PC-9 (cell line): ENCODE results near the gene MTRF1. TPM values are rescaled to one million over a fixed set of nuclear protein-coding genes. Genes with fewer than 3 reads are reported as not detected.

Source experiments
- BruUV-seq: library from RNA; stranded (reverse); fragments of 400-500 nt; replicated peaks from 2 replicates; lab custom pipeline; 2021; lab: Mats Ljungman, UMichigan
- CTCF ChIA-PET: fragments of 300-600 bp; sonication (Branson Sonifier 250); formaldehyde crosslinking; loops from one replicate; lab custom pipeline; 2022; ENCODE audit warnings: antibody characterized with exemption; lab: Charles Lee
- POLR2A ChIA-PET: fragments of 300-600 bp; sonication (Branson Sonifier 250); formaldehyde crosslinking; loops from one replicate; lab custom pipeline; 2022; ENCODE audit warnings: antibody characterized with exemption; ENCODE audit not compliant: unreplicated experiment; lab: Charles Lee
- DNase-seq, 2 experiments: peaks; one replicate each; pipeline versions ENCODE4 v3.0.0 to v3.0.0-alpha.2; 2015 to 2022; ENCODE audit warnings: mixed read lengths in 1 of 2
- H2AFZ ChIP-seq: fragments of 200-600 bp; sonication (generic); 2 replicates; pipeline ENCODE4 v1.8.1; 2017; ENCODE audit warnings: antibody characterized with exemption
- H3F3A ChIP-seq: fragments of 200-600 bp; sonication (generic); 2 replicates; pipeline ENCODE4 v1.8.1; 2017; ENCODE audit warnings: antibody characterized with exemption, mild to moderate bottlenecking, low read depth; ENCODE audit not compliant: insufficient read depth
- H3K27ac ChIP-seq: fragments of 200-600 bp; sonication (generic); 2 replicates; pipeline ENCODE4 v1.6.1; 2016; ENCODE audit warnings: mixed run types
- H3K27me3 ChIP-seq: fragments of 200-600 bp; sonication (generic); 2 replicates; pipeline ENCODE4 v1.6.1; 2016; ENCODE audit warnings: low read depth, mixed run types; ENCODE audit not compliant: insufficient read depth
- H3K36me3 ChIP-seq: fragments of 200-600 bp; sonication (generic); 2 replicates; pipeline ENCODE4 v1.6.1; 2016; ENCODE audit warnings: low read depth, mixed run types
- H3K4me1 ChIP-seq: fragments of 200-600 bp; sonication (generic); replicated peaks from 2 replicates; pipeline ENCODE4 v1.6.1; 2016; ENCODE audit warnings: mixed run types; ENCODE audit not compliant: insufficient read depth
- H3K4me2 ChIP-seq: fragments of 200-600 bp; sonication (generic); 2 replicates; pipeline ENCODE4 v1.6.1; 2017; ENCODE audit warnings: mixed run types
- H3K4me3 ChIP-seq: fragments of 200-600 bp; sonication (generic); 2 replicates; pipeline ENCODE4 v1.6.1; 2016; ENCODE audit warnings: mixed run types
- H3K79me2 ChIP-seq: fragments of 200-600 bp; sonication (generic); 2 replicates; pipeline ENCODE4 v1.6.1; 2017; ENCODE audit warnings: low read depth, mixed run types
- H3K9me2 ChIP-seq: fragments of 200-600 bp; sonication (generic); 2 replicates; pipeline ENCODE4 v1.8.1; 2017; ENCODE audit warnings: mild to moderate bottlenecking; ENCODE audit not compliant: insufficient read depth
- H3K9me3 ChIP-seq: fragments of 200-600 bp; sonication (generic); 2 replicates; pipeline ENCODE4 v1.8.1; 2016; ENCODE audit warnings: low read depth; ENCODE audit not compliant: insufficient read depth
- H4K20me1 ChIP-seq: fragments of 200-600 bp; sonication (generic); 2 replicates; pipeline ENCODE4 v1.8.1; 2017; ENCODE audit not compliant: insufficient read depth
- EZH2 ChIP-seq: fragments of 200-600 bp; sonication (generic); IDR thresholded peaks from 2 replicates; pipeline ENCODE4 v1.8.0; 2017; ENCODE audit warnings: antibody characterized with exemption, low read depth
- intact Hi-C: fragments of 100-400 bp; cut with micrococcal nuclease; formaldehyde crosslinking; loops from one replicate; pipeline ENCODE4 v1.10.0; 2022; ENCODE audit not compliant: unreplicated experiment
- total RNA-seq: library from RNA; stranded (reverse); gene quantifications from 2 replicates; pipeline ENCODE4 v1.2.3, GENCODE V29; 2021
- TF ChIP-seq, protein P1 (sequence below): fragments of 200-600 bp; sonication (generic); conservative IDR thresholded peaks from 2 replicates; pipeline ENCODE4 v1.6.1; 2017; ENCODE audit warnings: mixed run types, antibody characterized with exemption, mild to moderate bottlenecking, moderate library complexity

The MTRF1 gene
- total RNA-seq, 1 experiment from 2014 or later, result 15.8 TPM

DNA sequence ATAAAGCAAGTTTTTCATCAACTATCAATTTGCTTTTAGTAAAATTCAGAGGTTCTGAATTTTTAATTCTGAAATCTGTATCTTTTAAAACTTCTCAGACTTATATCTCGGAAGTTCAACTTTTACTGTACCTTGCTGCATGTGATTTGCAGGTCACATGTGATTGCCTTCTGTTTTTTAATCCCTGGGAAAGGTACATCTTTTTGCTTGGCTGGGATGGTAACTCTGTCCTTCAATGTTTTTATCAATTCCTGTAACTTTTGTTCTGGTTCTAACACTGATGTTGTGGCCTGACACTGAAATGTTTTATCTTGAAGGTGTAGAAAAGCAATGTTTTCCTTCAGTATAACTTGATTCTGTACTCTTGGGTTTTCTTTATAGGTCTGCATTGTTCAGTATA is 31.5 kb upstream of the MTRF1 start:
- no TSS peak for BruUV-seq
- DNase-seq, result no peak
- Histone ChIP-seq H3K4me2 (no peak overlapping the region), H3K27me3 (no peaks in the 10 kb centered on the region), H3K9me2 (no peaks in the 10 kb centered on the region), H3K79me2 (no peaks in the 10 kb centered on the region), H3F3A (no peaks in the 10 kb centered on the region), H3K36me3 (no peaks in the 10 kb centered on the region), H3K4me3 (no peak overlapping the region), H4K20me1 (no peaks in the 10 kb centered on the region), H3K9me3 (no peaks in the 10 kb centered on the region), H3K4me1 (no peaks in the 10 kb centered on the region), H2AFZ (no peak overlapping the region), H3K27ac (no peak overlapping the region)
- ChIA-PET CTCF (no interaction called here), POLR2A (no interaction called here)
- TF ChIP-seq, protein P1, sequence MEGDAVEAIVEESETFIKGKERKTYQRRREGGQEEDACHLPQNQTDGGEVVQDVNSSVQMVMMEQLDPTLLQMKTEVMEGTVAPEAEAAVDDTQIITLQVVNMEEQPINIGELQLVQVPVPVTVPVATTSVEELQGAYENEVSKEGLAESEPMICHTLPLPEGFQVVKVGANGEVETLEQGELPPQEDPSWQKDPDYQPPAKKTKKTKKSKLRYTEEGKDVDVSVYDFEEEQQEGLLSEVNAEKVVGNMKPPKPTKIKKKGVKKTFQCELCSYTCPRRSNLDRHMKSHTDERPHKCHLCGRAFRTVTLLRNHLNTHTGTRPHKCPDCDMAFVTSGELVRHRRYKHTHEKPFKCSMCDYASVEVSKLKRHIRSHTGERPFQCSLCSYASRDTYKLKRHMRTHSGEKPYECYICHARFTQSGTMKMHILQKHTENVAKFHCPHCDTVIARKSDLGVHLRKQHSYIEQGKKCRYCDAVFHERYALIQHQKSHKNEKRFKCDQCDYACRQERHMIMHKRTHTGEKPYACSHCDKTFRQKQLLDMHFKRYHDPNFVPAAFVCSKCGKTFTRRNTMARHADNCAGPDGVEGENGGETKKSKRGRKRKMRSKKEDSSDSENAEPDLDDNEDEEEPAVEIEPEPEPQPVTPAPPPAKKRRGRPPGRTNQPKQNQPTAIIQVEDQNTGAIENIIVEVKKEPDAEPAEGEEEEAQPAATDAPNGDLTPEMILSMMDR, result no peak
- TF ChIP-seq EZH2, result no peak
- intact Hi-C loops, result no loop called here

- POLR2A ChIA-PET, result no interaction called here
- BruUV-seq, result no TSS peak
- no peaks in the 10 kb centered on the region for H4K20me1 ChIP-seq
These were observed 29.9 kb upstream of the MTRF1 start for GRCh38 chr13:41293272-41293671.

DNA sequence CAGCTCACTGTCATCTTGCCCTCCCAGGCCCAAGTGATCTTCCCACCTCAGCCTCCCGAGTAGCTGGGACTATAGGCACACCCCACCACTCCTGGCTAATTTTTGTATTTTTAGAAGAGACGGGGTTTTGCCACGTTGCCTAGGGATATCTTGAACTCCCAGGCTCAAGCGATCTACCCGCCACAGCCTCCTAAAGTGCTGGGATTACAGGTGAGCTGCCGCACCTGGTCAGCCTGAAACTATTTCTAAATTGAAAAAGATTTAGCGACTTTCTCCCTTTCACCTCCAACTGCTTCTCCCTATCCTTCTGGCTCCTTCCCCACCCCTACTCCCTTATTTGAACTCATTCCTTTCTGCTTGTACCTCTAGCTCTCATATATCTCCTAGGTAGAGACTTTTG is 27.9 kb upstream of the MTRF1 start:
- BruUV-seq, result no TSS peak
- intact Hi-C loops, result no loop called here

More at GRCh38 chr13:41293272-41293671, 29.9 kb upstream of the MTRF1 start:
- Histone ChIP-seq H3K27me3 (no peaks in the 10 kb centered on the region), H3K4me3 (no peak overlapping the region), H3K4me1 (no peaks in the 10 kb centered on the region), H3K79me2 (no peaks in the 10 kb centered on the region), H3K36me3 (no peaks in the 10 kb centered on the region), H3K9me2 (no peaks in the 10 kb centered on the region), H3K9me3 (no peaks in the 10 kb centered on the region), H3K27ac (no peak overlapping the region), H3F3A (no peaks in the 10 kb centered on the region), H3K4me2 (no peak overlapping the region), H2AFZ (no peak overlapping the region)
- TF ChIP-seq EZH2, result no peak
- no peak for DNase-seq
- CTCF ChIA-PET, result no interaction called here
- intact Hi-C loops, result no loop called here

More for the DNA sequence above, 27.9 kb upstream of the MTRF1 start:
- Histone ChIP-seq H3K27ac (no peak overlapping the region), H4K20me1 (no peaks in the 10 kb centered on the region), H3F3A (no peaks in the 10 kb centered on the region), H2AFZ (no peak overlapping the region), H3K4me3 (no peak overlapping the region), H3K4me2 (no peak overlapping the region), H3K27me3 (no peaks in the 10 kb centered on the region), H3K4me1 (no peaks in the 10 kb centered on the region), H3K79me2 (no peaks in the 10 kb centered on the region), H3K36me3 (no peaks in the 10 kb centered on the region), H3K9me3 (peaks cover 3% of the 10 kb centered on the region; the same call in 1 of the 2 replicates), H3K9me2 (no peaks in the 10 kb centered on the region)
- ChIA-PET POLR2A (no interaction called here), CTCF (no interaction called here)
- TF ChIP-seq EZH2, result no peak
- TF ChIP-seq, protein P1, result no peak
- no peak for DNase-seq
